Measurements from ENCODE around the gene CDC14B. TPM values are rescaled to one million over a fixed set of nuclear protein-coding genes. Genes with fewer than 3 reads are reported as not detected.
"Not testable (repeated sequence)": the region's sequence is repeated elsewhere in the genome, so short reads cannot be mapped to it uniquely, and the experiment has no call there.

CDC14B gene
- total RNA-seq, 1 donor from 2014 or later, result 38.3 TPM

GRCh38 chr9:96508227-96508940 is 111.3 kb downstream of the CDC14B start:
- FAIRE-seq (no peak), DNase-seq (ENCODE audit: low spot score in 2 of 2) (no peak)

- DNase-seq (ENCODE audit: low spot score in 2 of 2), result no peak
- no peak for FAIRE-seq
These were observed 114.2 kb downstream of the CDC14B start for GRCh38 chr9:96505316-96505991.

GRCh38 chr9:96503918-96504317 is 115.7 kb downstream of the CDC14B start:
- DNase-seq (ENCODE audit: low spot score in 2 of 2) (no peak), FAIRE-seq (no peak)

- DNase-seq (ENCODE audit: low spot score in 2 of 2); FAIRE-seq: not testable (repeated sequence)
These were observed 116.3 kb downstream of the CDC14B start for GRCh38 chr9:96503374-96503748.

- DNase-seq (ENCODE audit: low spot score in 2 of 2), result no peak
- no peak for FAIRE-seq
These were observed 116.9 kb downstream of the CDC14B start for GRCh38 chr9:96502539-96503373.

GRCh38 chr9:96501633-96502538 is 117.8 kb downstream of the CDC14B start:
- DNase-seq (ENCODE audit: low spot score in 2 of 2) (no peak), FAIRE-seq (no peak)

- no peak for DNase-seq (ENCODE audit: low spot score in 2 of 2)
- no peak for FAIRE-seq
These were observed 118.7 kb downstream of the CDC14B start for GRCh38 chr9:96500696-96501632.

GRCh38 chr9:96499257-96499656 is 120.4 kb downstream of the CDC14B start:
- no peak for DNase-seq (ENCODE audit: low spot score in 2 of 2)

GRCh38 chr9:96498796-96499195 is 120.8 kb downstream of the CDC14B start:
- DNase-seq (ENCODE audit: low spot score in 2 of 2) (no peak), FAIRE-seq (no peak)

More at GRCh38 chr9:96499257-96499656, 120.4 kb downstream of the CDC14B start:
- no peak for FAIRE-seq

GRCh38 chr9:96497117-96497399 is 122.6 kb downstream of the CDC14B start:
- no peak for FAIRE-seq
- no peak for DNase-seq (ENCODE audit: low spot score in 2 of 2)

- DNase-seq (ENCODE audit: low spot score in 2 of 2) (no peak), FAIRE-seq (no peak)
These were observed 123.1 kb downstream of the CDC14B start for GRCh38 chr9:96496368-96497116.

GRCh38 chr9:96495341-96495740 is 124.3 kb downstream of the CDC14B start:
- no peak for DNase-seq (ENCODE audit: low spot score in 2 of 2)
- FAIRE-seq, result no peak

- no peak for FAIRE-seq
These were observed 125.3 kb downstream of the CDC14B start for GRCh38 chr9:96494215-96494800.

GRCh38 chr9:96493757-96494156 is 125.9 kb downstream of the CDC14B start:
- DNase-seq (ENCODE audit: low spot score in 2 of 2) (no peak), FAIRE-seq (no peak)

More at GRCh38 chr9:96494215-96494800, 125.3 kb downstream of the CDC14B start:
- DNase-seq (ENCODE audit: low spot score in 2 of 2), result no peak

- FAIRE-seq (no peak), DNase-seq (ENCODE audit: low spot score in 2 of 2) (no peak)
These were observed 126.6 kb downstream of the CDC14B start for GRCh38 chr9:96492993-96493531.

- FAIRE-seq (no peak), DNase-seq (ENCODE audit: low spot score in 2 of 2) (no peak)
These were observed 127.6 kb downstream of the CDC14B start for GRCh38 chr9:96491880-96492525.

All from frontal cortex (tissue), 4 donors.